AML-193 (cell line): ENCODE measurements around the gene GTF2B.
"Not testable (repeated sequence)": the region's sequence is repeated elsewhere in the genome, so short reads cannot be mapped to it uniquely, and the experiment has no call there.

Source experiments
- DNase-seq, 2 experiments: peaks; one replicate each; lab custom pipeline; 2025; lab: John Stamatoyannopoulos, UW

The GTF2B gene

DNA sequence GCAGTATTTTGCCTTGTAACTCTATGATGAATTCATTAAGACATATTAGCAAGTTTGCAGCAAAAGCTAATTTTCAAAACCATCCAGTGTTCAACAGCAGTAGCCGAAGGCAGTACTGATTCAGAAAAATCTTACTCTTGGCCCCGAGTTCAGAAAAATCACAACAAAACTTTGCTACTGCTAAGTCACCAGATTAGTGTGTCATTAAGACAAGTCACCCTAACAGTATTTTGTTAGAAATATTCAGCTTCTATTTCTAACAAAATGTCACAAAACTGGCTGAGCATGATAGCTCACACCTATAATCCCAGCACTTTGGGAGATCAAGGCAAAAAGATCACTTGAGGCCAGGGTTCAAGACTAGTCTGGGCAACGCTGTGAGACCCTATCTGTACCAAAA lies 8.2 kb downstream of the GTF2B start:
- DNase-seq = no peak

DNA sequence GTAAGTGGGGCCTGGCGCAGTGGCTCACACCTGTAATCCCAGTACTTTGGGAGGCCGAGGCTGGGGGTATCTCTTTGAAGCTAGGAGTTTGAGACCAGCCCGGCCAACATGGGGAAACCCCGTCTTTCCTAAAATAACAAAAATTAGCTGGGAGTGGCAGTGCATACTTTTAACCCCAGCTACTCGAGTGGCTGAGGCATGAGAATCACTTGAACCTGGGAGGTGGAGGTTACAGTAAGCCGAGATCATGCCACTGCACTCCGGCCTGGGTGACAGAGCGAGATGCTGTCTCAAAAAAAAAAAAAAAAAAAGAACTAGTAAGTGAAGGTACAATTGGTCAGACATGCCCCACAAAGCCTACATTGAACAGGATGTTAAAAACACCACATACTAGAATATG lies 10.7 kb downstream of the GTF2B start:
- not testable (repeated sequence) for DNase-seq

DNA sequence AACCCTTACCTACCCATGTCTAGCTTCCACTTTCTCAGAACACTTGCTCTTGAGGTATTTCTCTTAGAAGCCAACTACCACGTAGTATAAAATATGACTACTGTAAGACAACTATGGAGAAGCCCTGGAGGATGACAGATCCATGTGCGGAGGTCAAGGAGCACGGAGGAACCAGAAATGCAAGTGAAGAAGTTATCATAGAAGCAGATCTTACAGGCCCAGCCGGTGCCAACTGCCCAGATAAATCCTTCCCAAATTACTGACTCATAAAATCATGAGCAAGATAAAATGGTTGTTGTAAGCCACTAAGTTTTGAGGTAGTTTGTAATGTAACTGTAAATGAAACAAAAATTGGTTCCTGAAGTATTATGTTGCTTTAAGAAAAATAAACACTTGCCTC lies 12.6 kb downstream of the GTF2B start:
- no peak for DNase-seq

DNA sequence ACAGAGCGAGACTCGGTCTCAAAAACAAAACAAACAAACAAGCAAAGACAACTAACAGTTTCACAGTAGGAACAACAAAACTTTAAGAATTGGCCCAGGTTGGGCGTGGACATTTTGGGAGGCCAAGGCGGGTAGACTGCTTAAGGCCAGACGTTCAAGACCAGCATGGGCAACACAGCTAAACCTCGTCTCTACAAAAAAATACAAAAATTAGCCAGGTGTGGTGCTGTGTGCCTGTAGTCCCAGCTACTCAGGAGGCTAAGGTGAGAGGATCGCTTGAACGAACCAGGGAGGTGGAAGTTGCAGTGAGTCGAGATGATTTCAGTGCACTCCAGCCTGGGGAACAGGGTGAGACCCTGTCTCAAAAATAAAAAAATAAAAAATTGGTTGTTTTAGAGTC lies 13.5 kb downstream of the GTF2B start:
- no peak for DNase-seq

DNA sequence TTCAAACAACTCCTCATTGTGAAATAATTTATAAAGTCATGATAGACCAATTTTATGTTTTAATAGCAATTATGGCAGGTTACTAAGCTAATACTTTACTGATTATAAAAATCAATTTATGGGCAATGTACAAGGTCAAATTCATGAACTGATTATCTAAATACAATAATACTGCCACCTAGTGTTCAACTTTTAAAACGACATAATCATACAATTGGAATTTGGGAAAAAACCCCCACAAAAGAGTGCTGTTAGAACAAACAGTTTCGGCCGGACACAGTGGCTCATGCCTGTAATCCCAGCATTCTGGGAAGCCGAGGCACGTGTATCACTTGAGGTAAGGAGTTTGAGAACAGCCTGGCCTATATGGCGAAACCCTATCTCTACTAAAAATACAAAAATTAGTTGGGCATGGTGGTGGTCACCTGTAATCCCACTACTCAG lies 14.0 kb downstream of the GTF2B start:
- DNase-seq = peak; percentile 14 to 43

DNA sequence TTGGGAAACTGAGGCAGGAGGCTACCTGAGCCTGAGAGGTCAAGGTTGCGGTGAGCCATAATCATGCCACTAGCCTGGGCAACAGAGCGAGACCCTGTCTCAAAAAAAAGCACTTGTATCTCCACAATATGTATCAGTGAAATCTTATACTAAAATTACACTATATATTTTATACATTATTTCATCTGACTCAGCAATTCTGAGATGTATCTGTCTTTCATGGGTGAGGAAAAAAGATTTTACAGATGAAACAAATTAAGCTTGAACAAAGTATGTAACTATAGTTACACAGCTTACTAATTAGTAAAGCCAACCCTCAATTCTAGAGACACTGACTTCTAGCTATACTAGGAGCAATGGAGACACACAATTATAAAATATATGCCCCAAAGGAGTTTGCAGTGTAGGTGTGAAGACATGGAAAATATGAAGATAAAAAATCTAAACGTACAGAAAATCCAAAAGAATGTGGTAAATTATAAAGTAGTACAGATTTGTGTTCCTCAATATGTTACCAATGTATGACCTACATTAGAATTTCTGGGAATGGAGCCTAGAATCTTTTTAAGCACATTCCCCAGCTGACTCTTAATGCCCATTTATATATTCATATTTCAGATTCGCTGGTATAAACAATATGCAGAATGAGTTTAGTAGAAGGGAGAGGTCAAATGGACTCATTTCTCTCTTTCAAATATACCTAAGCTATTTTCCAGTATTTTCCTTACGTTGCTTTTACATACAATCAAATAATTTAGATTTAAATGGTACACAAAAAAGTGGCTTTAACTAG lies 14.6 kb downstream of the GTF2B start:
- no peak for DNase-seq

DNA sequence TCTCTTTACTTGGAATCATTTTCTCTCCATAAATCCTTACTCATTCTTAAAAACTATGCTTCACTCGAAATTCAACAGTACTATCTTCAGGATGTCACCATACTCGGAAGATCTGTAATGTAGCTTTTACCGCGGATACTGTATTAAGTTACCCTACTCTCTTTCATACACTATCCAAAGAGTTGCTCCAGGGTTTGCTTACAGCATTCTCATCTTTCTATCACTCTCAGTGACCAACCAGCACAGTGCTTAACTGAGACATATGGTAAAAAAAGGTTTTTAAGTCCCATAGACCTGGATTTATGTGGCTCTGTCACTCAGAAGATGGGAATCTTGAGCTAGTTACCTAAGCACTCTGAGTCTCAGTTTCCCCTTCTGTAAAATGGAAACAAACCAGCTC lies 15.8 kb downstream of the GTF2B start:
- DNase-seq = no peak

DNA sequence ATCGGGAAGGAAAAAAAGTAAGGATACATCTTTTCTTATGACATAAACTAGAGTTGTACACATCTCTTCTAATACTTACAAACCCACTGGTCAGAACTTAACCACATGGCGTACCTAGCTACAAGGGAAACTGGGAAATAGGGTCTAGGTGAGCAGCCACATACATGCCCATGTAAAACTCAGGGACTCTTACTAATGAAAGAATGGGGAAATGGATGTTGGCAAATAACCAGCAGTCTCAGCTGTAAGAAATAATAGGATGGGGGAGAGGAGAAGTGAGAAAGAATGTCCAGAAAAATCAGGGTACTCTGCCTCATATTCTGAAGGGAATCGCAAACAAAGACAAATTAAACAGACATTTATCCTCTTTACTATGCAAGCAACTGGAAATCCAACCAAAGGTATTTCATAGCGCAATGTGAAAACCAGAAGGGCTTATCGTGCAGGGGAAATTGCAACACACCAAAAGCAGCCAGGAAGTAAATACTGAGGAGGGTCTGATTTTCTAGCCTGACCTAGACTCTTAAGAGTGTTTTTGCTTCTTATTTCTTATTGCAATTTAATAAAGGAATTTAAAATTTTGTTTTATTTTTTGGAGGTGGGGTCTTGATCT lies 17.5 kb downstream of the GTF2B start:
- peak; percentile 61 to 67 for DNase-seq

DNA sequence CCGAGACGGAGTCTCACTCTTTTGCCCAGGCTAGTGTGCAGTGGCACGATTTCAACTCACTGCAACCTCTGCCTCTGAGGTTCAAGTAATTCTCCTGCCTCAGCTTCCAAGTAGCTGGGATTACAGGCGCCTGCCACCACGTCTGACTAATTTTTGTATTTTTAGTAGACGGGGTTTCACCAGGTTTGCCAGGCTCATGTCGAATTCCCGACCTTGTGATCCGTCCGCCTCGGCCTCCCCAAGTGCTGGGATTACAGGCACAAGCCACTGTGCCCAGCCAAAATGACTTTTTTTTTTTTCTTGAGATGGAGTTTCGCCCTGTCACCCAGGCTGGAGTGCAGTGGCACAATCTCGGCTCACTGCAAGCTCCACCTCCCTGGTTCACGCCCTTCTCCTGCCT lies 21.7 kb downstream of the GTF2B start:
- DNase-seq = not testable (repeated sequence)

DNA sequence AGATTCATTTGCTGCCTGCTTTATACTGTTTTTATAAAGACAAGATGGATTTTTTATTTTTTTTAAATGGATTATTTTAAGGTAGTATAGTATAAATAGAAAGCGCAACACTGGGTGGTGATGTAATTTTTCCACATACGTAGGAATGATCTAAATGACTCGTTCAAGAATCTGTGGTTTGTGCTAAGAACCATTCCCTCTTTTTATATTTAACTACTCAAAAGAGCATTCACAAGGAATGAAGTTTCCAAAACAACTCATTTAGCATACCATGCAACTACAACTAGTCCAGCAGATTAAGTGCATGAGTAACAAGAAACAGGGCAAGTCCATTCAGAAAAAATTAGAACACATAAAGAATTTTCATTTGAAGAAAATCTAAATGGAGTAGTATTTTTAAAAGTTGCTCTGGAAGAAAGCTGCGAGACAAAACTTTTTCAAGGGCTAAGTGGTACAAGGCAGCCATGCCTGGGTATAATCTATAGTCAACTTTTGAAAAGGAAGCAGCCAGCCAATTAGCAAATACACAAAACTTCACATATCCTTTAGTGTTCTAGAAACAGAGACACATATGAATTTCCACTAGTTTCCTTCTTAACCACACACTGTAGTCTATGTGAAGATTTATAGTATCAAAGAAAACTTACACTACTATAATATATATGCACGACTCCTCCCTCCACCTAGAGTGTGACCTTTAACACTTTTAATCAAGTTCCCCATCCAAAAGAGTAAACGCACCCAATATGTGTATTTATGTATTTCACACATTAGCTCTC lies 23.4 kb downstream of the GTF2B start:
- no peak for DNase-seq

DNA sequence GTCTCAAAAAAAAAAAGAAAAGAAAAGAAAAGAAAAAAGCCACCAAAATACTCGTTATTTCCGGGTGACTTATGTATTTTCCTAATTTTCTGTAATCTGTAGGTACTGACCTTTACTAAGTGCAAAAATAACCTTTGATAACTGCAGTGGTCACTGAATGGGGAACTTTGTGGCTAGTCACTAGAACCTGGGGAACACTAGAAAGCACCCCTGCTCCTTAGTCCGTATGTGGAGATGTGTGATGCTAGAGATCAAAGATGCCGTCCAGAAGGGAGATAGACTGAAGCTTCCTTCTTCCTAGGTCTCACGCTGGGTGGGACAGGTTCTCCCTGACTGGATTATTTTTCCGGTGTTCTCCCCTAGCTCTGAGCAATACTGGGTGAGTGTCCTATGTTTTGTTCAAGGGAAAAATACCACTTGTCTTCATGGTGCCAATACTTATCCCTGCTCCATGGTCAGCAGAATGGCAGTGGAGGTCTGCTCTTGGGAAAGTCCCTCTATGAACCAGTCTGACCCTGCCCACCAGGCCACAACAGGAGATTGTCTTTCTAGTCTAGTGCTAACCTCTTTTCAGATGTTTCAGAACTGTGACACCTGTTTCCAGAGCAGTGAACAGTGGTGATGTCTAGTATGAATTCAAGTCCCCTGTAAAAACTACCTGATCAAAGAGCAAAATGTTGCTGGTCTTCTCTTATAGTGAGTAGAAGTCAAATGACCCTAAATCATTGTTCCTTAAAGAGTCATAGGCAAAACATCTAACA lies 39.9 kb downstream of the GTF2B start:
- no peak for DNase-seq

DNA sequence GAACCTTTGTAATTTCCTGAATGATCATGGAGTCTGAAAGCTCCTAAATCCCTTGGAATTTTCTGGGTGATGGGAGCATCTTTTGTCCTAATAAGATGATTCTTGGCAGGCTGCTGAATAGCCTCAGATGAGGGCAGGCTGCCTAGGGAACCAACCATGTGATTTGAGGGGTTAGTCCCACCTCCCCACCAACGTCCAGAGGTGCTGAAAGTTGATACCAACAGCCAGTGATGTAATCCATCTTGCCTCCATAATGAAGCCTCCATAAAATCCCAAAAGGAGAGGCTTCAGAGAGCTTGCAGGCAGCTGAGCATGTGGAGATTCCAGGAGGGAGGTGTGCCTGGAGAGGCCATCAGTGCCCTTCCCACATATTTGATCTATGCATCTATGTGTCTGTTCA lies 43.7 kb downstream of the GTF2B start:
- no peak for DNase-seq

DNA sequence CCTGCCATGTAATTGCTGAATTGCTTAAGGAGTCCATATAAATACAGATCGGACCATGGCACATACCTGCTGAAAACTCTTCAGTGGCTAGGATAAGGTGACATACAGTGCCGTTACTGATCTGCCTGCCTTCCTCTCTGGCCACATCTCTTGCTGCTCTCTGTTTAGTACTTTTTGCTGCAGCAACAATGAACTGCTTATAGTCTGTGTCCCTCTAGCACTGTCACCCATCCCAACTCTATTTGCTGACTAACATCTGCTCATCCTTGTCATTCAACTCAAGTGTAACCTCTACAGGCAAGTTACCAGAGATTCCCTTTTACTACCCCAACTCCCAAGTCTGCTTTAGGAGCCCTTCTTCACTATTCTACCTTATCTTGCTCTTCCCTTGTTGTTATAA lies 65.6 kb downstream of the GTF2B start:
- DNase-seq = no peak

DNA sequence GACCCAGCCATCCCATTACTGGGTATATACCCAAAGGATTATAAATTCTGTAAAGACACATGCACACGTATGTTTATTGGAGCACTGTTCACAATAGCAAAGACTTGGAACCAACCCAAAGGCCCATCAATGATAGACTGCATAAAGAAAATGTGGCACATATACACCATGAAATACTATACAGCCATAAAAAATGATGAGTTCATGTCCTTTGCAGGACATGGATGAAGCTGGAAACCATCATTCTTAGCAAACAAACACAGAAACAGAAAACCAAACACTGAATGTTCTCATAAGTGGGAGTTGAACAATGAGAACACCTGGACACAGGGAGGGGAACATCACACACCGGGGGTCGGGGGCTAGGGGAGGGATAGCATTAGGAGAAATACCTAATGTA lies 71.7 kb downstream of the GTF2B start:
- DNase-seq = not testable (repeated sequence)

DNA sequence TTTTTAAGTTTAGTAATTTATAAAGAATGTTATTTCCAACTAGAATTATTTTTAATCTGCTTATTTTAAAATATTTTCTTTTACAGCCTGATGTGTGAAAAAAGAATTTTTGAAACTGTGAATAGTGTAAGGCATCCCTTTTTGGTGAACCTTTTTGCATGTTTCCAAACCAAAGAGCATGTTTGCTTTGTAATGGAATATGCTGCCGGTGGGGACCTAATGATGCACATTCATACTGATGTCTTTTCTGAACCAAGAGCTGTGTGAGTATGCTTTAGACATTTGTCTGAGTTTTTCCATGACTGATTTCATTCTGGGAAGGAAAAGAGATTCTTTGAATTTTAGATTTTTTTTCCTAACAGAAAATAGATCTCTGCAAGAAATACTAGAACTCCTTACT lies 77.9 kb downstream of the GTF2B start:
- DNase-seq = no peak

DNA sequence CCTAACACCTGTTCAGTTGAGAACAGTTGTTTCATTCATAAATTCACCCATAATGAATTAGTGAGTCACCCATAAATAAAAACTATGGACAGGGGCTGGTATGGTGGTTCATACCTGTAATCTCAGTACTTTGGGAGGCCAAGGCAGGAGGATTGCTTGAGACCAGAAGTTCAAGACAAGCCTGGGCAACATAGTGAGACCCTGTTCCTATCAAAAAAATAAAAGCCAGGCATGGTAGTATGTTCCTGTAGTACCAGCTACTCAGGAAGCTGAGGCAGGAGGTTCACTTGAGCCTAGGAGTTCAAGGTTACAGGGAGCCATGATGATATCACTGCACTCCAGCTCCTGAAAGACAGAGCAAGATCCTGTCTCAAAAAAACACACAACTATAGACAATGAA lies 79.0 kb downstream of the GTF2B start:
- no peak for DNase-seq

DNA sequence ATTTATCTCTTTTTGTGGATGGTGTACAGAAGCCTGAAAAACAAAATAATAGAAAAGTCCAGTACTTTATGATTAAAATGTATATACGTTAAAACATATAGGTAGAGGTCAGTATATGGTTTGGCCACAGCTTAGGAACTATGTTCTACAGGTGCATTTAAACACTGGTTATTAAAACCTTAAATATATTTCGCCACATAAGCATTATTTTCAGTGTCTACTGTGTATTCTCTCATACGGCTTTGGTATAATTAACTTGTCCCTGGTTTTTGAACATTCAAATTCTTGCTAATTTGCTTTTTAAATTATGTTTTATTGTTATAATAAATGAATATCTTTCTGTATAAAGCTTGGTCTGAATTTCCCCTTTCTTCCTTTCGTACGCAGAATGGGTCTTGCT lies 87.9 kb downstream of the GTF2B start:
- DNase-seq = no peak

DNA sequence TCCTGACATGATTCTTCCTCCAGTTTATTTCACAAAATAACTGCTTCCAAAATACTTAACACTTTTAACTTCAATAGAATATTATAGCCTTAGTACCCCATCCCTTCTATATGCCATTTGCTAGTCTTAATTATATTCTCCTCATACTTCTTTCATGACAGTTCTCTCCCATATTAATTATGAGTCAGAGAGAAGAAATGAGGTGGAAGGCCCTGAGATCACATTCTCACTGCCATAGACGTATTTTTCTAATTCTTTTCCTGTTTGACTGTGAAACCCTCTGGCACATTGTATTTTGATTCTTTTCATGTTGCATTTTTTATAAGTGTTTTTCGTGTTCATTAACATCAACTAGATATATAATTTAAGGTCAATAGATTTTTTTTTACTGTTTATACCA lies 88.4 kb downstream of the GTF2B start:
- no peak for DNase-seq
